Type B pancreatic cell (in vitro differentiated cells): ENCODE measurements around the gene FAM200A. TPM values are rescaled to one million over a fixed set of nuclear protein-coding genes. Genes with fewer than 3 reads are reported as not detected.

Experiments used
- DNase-seq: peaks from one replicate; pipeline ENCODE4 v3.0.0; 2021; ENCODE audit warnings: mixed read lengths; ENCODE audit not compliant: unreplicated experiment; ENCODE audit errors: extremely low spot score
- H3K27ac Mint-ChIP-seq: 2 replicates; pipeline ENCODE4 v1.8.0; 2021; ENCODE audit warnings: mild to moderate bottlenecking, mixed read lengths
- H3K27me3 Mint-ChIP-seq: 2 replicates; pipeline ENCODE4 v1.8.0; 2021; ENCODE audit warnings: mixed read lengths
- H3K36me3 Mint-ChIP-seq: 2 replicates; pipeline ENCODE4 v1.8.0; 2021; ENCODE audit warnings: mixed read lengths
- H3K4me1 Mint-ChIP-seq: one replicate; pipeline ENCODE4 v1.8.0; 2021; ENCODE audit warnings: mixed read lengths; ENCODE audit not compliant: unreplicated experiment
- H3K4me3 Mint-ChIP-seq: 2 replicates; pipeline ENCODE4 v1.8.0; 2021; ENCODE audit warnings: mild to moderate bottlenecking, mixed read lengths
- H3K9me3 Mint-ChIP-seq: 2 replicates; pipeline ENCODE4 v1.8.0; 2021; ENCODE audit warnings: mixed read lengths
- total RNA-seq: library from RNA; stranded (reverse); gene quantifications from 2 replicates; pipeline ENCODE4 v1.2.1, GENCODE V29; 2021; ENCODE audit warnings: low replicate concordance
- TF ChIP-seq, protein P1 (sequence below): fragments of 200-600 bp; sonication (generic); conservative IDR thresholded peaks from 2 replicates; pipeline ENCODE4 v1.5.0; 2021; ENCODE audit warnings: antibody characterized with exemption, mild to moderate bottlenecking

The FAM200A gene
- total RNA-seq, 1 donor from 2014 or later: 10.8 TPM

GRCh38 chr7:99497766-99498545, 54.0 kb downstream of the FAM200A start:
- Mint-ChIP-seq H3K27me3 (no peaks in the 10 kb centered on the region), H3K4me3 (peak overlapping the region; percentile 100), H3K36me3 (peaks cover 32% of the 10 kb centered on the region), H3K9me3 (peaks cover 9% of the 10 kb centered on the region), H3K27ac (peak overlapping the region; percentile 99), H3K4me1 (peaks cover 16% of the 10 kb centered on the region)
- TF ChIP-seq, protein P1, sequence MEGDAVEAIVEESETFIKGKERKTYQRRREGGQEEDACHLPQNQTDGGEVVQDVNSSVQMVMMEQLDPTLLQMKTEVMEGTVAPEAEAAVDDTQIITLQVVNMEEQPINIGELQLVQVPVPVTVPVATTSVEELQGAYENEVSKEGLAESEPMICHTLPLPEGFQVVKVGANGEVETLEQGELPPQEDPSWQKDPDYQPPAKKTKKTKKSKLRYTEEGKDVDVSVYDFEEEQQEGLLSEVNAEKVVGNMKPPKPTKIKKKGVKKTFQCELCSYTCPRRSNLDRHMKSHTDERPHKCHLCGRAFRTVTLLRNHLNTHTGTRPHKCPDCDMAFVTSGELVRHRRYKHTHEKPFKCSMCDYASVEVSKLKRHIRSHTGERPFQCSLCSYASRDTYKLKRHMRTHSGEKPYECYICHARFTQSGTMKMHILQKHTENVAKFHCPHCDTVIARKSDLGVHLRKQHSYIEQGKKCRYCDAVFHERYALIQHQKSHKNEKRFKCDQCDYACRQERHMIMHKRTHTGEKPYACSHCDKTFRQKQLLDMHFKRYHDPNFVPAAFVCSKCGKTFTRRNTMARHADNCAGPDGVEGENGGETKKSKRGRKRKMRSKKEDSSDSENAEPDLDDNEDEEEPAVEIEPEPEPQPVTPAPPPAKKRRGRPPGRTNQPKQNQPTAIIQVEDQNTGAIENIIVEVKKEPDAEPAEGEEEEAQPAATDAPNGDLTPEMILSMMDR: no peak
- no peak for DNase-seq

Other genes starting within 250 kb of the FAM200A start
- gene ARPC1A, start 226.2 kb downstream of the FAM200A start, total RNA-seq: 164 and 209 TPM in 2 replicates
- 55.0 and 125 TPM in 2 replicates for gene ARPC1B, start 177.4 kb downstream of the FAM200A start, total RNA-seq
- 112 and 115 TPM in 2 replicates for gene PDAP1, start 143.5 kb downstream of the FAM200A start, total RNA-seq
- 102 and 166 TPM in 2 replicates for gene BUD31, start 143.1 kb downstream of the FAM200A start, total RNA-seq
- gene PTCD1, start 113.3 kb downstream of the FAM200A start, total RNA-seq: 7.9 and 11.3 TPM in 2 replicates
- gene CPSF4, start 113.2 kb downstream of the FAM200A start, total RNA-seq: 48.4 and 64.1 TPM in 2 replicates
- 345 and 403 TPM in 2 replicates for gene ATP5MF, start 85.9 kb downstream of the FAM200A start, total RNA-seq
- 12.6 and 19.0 TPM in 2 replicates for gene ZNF789, start 79.2 kb downstream of the FAM200A start, total RNA-seq
- gene ZNF394, start 51.8 kb downstream of the FAM200A start, total RNA-seq: 24.3 and 31.8 TPM in 2 replicates
- gene ZKSCAN5, start 47.5 kb downstream of the FAM200A start, total RNA-seq: 9.2 and 14.0 TPM in 2 replicates
- 69.2 and 89.1 TPM in 2 replicates for gene ZNF655, start 6.5 kb upstream of the FAM200A start, total RNA-seq
- 0.36 and 0.82 TPM in 2 replicates for gene TMEM225B, start 46.2 kb upstream of the FAM200A start, total RNA-seq
- 22.9 and 25.4 TPM in 2 replicates for gene ZSCAN25, start 64.8 kb upstream of the FAM200A start, total RNA-seq
- gene CYP3A5, start 127.9 kb upstream of the FAM200A start, total RNA-seq: 33.1 and 53.0 TPM in 2 replicates
- gene CYP3A7, start 183.1 kb upstream of the FAM200A start, total RNA-seq: 0.46 and 2.3 TPM in 2 replicates
- 4.2 and 10.0 TPM in 2 replicates for gene CYP3A4, start 232.1 kb upstream of the FAM200A start, total RNA-seq